Endothelial cell of umbilical vein (primary cell): ENCODE results near the gene ITFG1. TPM values are rescaled to one million over a fixed set of nuclear protein-coding genes. Genes with fewer than 3 reads are reported as not detected.

ENCODE experiments used
- BruUV-seq: library from RNA; stranded (reverse); fragments of 400-500 nt; replicated peaks from 2 replicates; lab custom pipeline; 2021; lab: Mats Ljungman, UMichigan
- CTCF ChIA-PET: fragments of 300-600, 350-600 bp; sonication (Branson Sonifier 250); formaldehyde crosslinking; loops from one replicate; lab custom pipeline; 2021; ENCODE audit warnings: antibody characterized with exemption, inconsistent platforms; lab: Charles Lee
- POLR2A ChIA-PET: fragments of 300-600, 350-600 bp; sonication (Branson Sonifier 250); formaldehyde crosslinking; loops from one replicate; lab custom pipeline; 2021; ENCODE audit warnings: antibody characterized with exemption, inconsistent platforms; lab: Charles Lee
- DNase-seq: peaks from one replicate; pipeline ENCODE4 v3.0.0-alpha.2; 2011; ENCODE audit warnings: low read depth, low spot score
- FAIRE-seq: peaks from 2 replicates; lab custom pipeline; 2011; peaks lifted over from hg19 to GRCh38; lab: Jason Lieb, UNC
- H2AFZ ChIP-seq: 2 replicates; pipeline ENCODE4 v1.6.0; 2012; ENCODE audit warnings: low read depth, low read length, control low read depth, inconsistent platforms
- H3K27ac ChIP-seq: 2 replicates; pipeline ENCODE4 v1.5.1; 2011; ENCODE audit warnings: low read depth, mild to moderate bottlenecking, control low read depth, low read length, moderate library complexity; ENCODE audit not compliant: insufficient read depth
- H3K27me3 ChIP-seq, 2 experiments: 2 replicates each; pipeline versions ENCODE4 v1.6.0 to v1.6.1; 2011; ENCODE audit warnings: low read length in 2 of 2, mixed read lengths in 1 of 2; ENCODE audit not compliant: control insufficient read depth in 2 of 2, insufficient read depth in 2 of 2
- H3K36me3 ChIP-seq, 2 experiments: 2 replicates in 1 of 2; 3 replicates in 1 of 2; pipeline ENCODE4 v1.5.1; 2011; ENCODE audit warnings: low read length in 2 of 2, mild to moderate bottlenecking in 1 of 2, moderate library complexity in 1 of 2; ENCODE audit not compliant: control insufficient read depth in 2 of 2, insufficient read depth in 2 of 2; ENCODE audit errors: extremely low read depth in 1 of 2
- H3K4me1 ChIP-seq: 3 replicates; pipeline ENCODE4 v1.5.1; 2011; ENCODE audit warnings: mild to moderate bottlenecking, low read length; ENCODE audit not compliant: control insufficient read depth, insufficient read depth; ENCODE audit errors: extremely low read depth
- H3K4me2 ChIP-seq: 2 replicates; pipeline ENCODE4 v1.6.1; 2011; ENCODE audit warnings: low read length, control low read depth, mixed read lengths; ENCODE audit not compliant: insufficient read depth
- H3K4me3 ChIP-seq, 3 experiments: fragments of 200-600 bp in 1 of 3; sonication (generic), shearing (Covaris generic) in 1 of 3; replicated peaks in 1 of 3; 2 replicates each; pipeline ENCODE4 v1.5.1; 2011 to 2016; ENCODE audit warnings: control low read depth in 3 of 3, low read length in 3 of 3, mild to moderate bottlenecking in 2 of 3, inconsistent platforms in 1 of 3, low read depth in 1 of 3, moderate library complexity in 1 of 3; ENCODE audit not compliant: insufficient read depth in 1 of 3
- H3K79me2 ChIP-seq: 2 replicates; pipeline ENCODE4 v1.6.0; 2012; ENCODE audit warnings: low read length, inconsistent platforms; ENCODE audit not compliant: control insufficient read depth, insufficient read depth
- H3K9ac ChIP-seq: replicated peaks from 2 replicates; pipeline ENCODE3; 2011; ENCODE audit warnings: low read length, control low read depth; ENCODE audit not compliant: insufficient read depth; ENCODE audit errors: extremely low read depth
- H3K9me1 ChIP-seq: replicated peaks from 3 replicates; pipeline ENCODE4 v1.6.0; 2011; ENCODE audit warnings: mild to moderate bottlenecking, low read length; ENCODE audit not compliant: control insufficient read depth, insufficient read depth; ENCODE audit errors: extremely low read depth
- H3K9me3 ChIP-seq: replicated peaks from 2 replicates; pipeline ENCODE4 v1.5.1; 2012; ENCODE audit warnings: low read length, inconsistent platforms; ENCODE audit not compliant: control insufficient read depth, insufficient read depth
- H4K20me1 ChIP-seq: replicated peaks from 2 replicates; pipeline ENCODE3; 2011; ENCODE audit warnings: mild to moderate bottlenecking, low read length; ENCODE audit not compliant: control insufficient read depth, insufficient read depth; ENCODE audit errors: extremely low read depth
- EZH2 ChIP-seq: IDR thresholded peaks from 2 replicates; pipeline ENCODE4 v1.6.1; 2012; ENCODE audit warnings: borderline replicate concordance, low read depth, mild to moderate bottlenecking, moderate library complexity, low read length, inconsistent platforms; ENCODE audit not compliant: severe bottlenecking
- FOS ChIP-seq: IDR thresholded peaks from 2 replicates; pipeline ENCODE4 v1.6.1; 2011; ENCODE audit warnings: mild to moderate bottlenecking, low read length, moderate library complexity, borderline replicate concordance; ENCODE audit not compliant: insufficient read depth
- GATA2 ChIP-seq: IDR thresholded peaks from 2 replicates; pipeline ENCODE4 v1.7.0; 2011; ENCODE audit warnings: low read depth, mild to moderate bottlenecking, moderate library complexity, mixed read lengths, low read length; ENCODE audit not compliant: insufficient read length, insufficient read depth
- JUN ChIP-seq: IDR thresholded peaks from 2 replicates; pipeline ENCODE4 v1.6.1; 2011; ENCODE audit warnings: borderline replicate concordance, low read depth; ENCODE audit not compliant: insufficient read length, insufficient read depth
- MAX ChIP-seq: IDR thresholded peaks from 2 replicates; pipeline ENCODE4 v1.6.1; 2011; ENCODE audit not compliant: insufficient read depth, insufficient read length
- MYC ChIP-seq: IDR thresholded peaks from one replicate; pipeline ENCODE4 v1.6.1; 2011; ENCODE audit warnings: mild to moderate bottlenecking, low read depth, low read length
- POLR2AphosphoS5 ChIP-seq: IDR thresholded peaks from 2 replicates; pipeline ENCODE4 v1.6.1; 2012; ENCODE audit warnings: low read depth, mild to moderate bottlenecking, control low read depth, low read length, moderate library complexity; ENCODE audit not compliant: insufficient read depth
- dilution Hi-C: fragments of 300-500 bp; cut with MboI; formaldehyde crosslinking; loops from one replicate; pipeline ENCODE4 v1.15.0; 2019; ENCODE audit warnings: low sequenced_read_pairs; ENCODE audit not compliant: extremely low pct_ligation_motif_present
- intact Hi-C: fragments of 100-400 bp; cut with micrococcal nuclease; formaldehyde crosslinking; loops from one replicate; pipeline ENCODE4 v1.10.0; 2022
- polyA plus RNA-seq, 4 experiments: library from polyadenylated mRNA; depleted of rRNA in 3 of 4; stranded (reverse) in 3 of 4; unstranded in 1 of 4; fragments of >200 nt; gene quantifications; 2 replicates each; pipeline versions ENCODE4 v1.2.1 to v1.2.3, GENCODE V29; 2011 to 2012; ENCODE audit warnings: missing spikeins in 1 of 4
- total RNA-seq: library from RNA; stranded (reverse); gene quantifications from 2 replicates; pipeline ENCODE4 v1.2.3, GENCODE V29; 2021
- TF ChIP-seq, protein P1 (sequence below), 2 donors: IDR thresholded peaks; 1 replicate in 1 of 2; 2 replicates in 1 of 2; pipeline ENCODE4 v1.5.1; 2011; ENCODE audit warnings: low read length in 2 of 2, mild to moderate bottlenecking in 2 of 2, moderate library complexity in 2 of 2, control low read depth in 1 of 2, inconsistent platforms in 1 of 2, low read depth in 1 of 2; ENCODE audit not compliant: insufficient read depth in 1 of 2; ENCODE audit errors: extremely low read depth in 1 of 2

Gene ITFG1
- total and polyA plus RNA-seq, 2 donors (not counting 3 experiments of a cell fraction or from before 2014, with no cell fraction given), result 32.1 to 44.2 TPM

GRCh38 chr16:47320546-47321310, 140.1 kb downstream of the ITFG1 start:
- Histone ChIP-seq H3K9me3 (no peaks in the 10 kb centered on the region), H3K36me3 (no peaks in the 10 kb centered on the region), H3K9me1 (peaks cover 2% of the 10 kb centered on the region), H3K9ac (no peak overlapping the region), H3K79me2 (no peaks in the 10 kb centered on the region), H3K4me3 (no peak overlapping the region), H2AFZ (no peak overlapping the region), H3K27me3 (no peaks in the 10 kb centered on the region), H3K4me2 (no peak overlapping the region), H3K27ac (no peak overlapping the region), H4K20me1 (no peaks in the 10 kb centered on the region), H3K4me1 (no peaks in the 10 kb centered on the region)
- dilution Hi-C loops (no loop called here), intact Hi-C loops (no loop called here)
- DNase-seq (no peak), FAIRE-seq (no peak)
- ChIA-PET POLR2A (no interaction called here), CTCF (interaction anchor here (1.3 kb wide), 1 partner anchor 14 kb away, joined by 3 read pairs; no protein-coding TSS in a partner anchor)
- TF ChIP-seq GATA2 (no peak), POLR2AphosphoS5 (no peak), EZH2 (no peak), FOS (no peak), JUN (no peak), MAX (no peak), MYC (no peak)
- TF ChIP-seq, protein P1, sequence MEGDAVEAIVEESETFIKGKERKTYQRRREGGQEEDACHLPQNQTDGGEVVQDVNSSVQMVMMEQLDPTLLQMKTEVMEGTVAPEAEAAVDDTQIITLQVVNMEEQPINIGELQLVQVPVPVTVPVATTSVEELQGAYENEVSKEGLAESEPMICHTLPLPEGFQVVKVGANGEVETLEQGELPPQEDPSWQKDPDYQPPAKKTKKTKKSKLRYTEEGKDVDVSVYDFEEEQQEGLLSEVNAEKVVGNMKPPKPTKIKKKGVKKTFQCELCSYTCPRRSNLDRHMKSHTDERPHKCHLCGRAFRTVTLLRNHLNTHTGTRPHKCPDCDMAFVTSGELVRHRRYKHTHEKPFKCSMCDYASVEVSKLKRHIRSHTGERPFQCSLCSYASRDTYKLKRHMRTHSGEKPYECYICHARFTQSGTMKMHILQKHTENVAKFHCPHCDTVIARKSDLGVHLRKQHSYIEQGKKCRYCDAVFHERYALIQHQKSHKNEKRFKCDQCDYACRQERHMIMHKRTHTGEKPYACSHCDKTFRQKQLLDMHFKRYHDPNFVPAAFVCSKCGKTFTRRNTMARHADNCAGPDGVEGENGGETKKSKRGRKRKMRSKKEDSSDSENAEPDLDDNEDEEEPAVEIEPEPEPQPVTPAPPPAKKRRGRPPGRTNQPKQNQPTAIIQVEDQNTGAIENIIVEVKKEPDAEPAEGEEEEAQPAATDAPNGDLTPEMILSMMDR (IDR thresholded peaks at IDR 0.05; ENCODE audit: extremely low read depth in 1 of 2, insufficient read depth in 1 of 2, low read depth in 1 of 2, low read length in 2 of 2), result no peak
- BruUV-seq, result no TSS peak
